Measurements from ENCODE around the gene LSM12. TPM values are rescaled to one million over a fixed set of nuclear protein-coding genes. Genes with fewer than 3 reads are reported as not detected.

LSM12 gene
- total and polyA plus RNA-seq, 7 donors: 39.6 to 65.9 (median 47.9) TPM

DNA sequence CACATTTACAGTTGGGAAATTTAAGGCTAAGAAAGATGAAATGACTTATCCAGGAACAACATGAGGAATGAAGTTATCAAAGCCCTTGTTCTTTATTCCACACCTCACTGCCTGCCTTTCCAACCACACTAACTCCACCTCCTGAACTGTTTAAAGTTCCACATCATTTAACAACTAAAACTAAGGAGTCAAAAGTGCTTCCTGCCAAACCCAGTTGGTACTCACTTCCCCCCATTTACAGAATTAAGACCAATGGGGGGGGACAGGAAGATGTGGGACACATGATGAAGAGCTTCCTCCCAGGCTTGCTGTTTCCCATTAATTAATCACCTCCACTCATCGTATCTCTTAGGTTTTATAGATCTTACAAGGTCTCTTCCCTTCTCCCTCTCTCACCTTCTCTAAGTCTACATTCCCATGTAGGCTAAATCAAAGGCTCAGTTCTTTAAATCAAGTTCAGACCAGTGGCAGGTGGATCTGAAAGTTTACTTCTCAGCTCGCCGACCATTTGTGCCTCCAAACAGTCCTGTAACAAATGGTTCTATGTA lies 32.5 kb downstream of the LSM12 start:
- no peaks in the 10 kb centered on the region for H3K9me3 ChIP-seq
- WGBS, 3 donors: 66 to 73% (median 69%) methylated on average over 3 of the region's 3 CpGs
- H3K4me1 ChIP-seq: peaks cover 35% of the 10 kb centered on the region
- no peak overlapping the region for H3K27ac ChIP-seq
- no peak overlapping the region for H3K4me3 ChIP-seq
- DNase-seq (no peak), ATAC-seq (no peak)
- peaks cover 10 to 53% of the 10 kb centered on the region in 2 donors for H3K36me3 ChIP-seq (ENCODE audit: insufficient read depth in 1 of 2, low read depth in 1 of 2)
- H3K27me3 ChIP-seq (ENCODE audit: insufficient read depth in 3 of 3, low read length in 2 of 3): no peaks in the 10 kb centered on the region
- intact Hi-C loops (cut with DNase I): no loop called here
- TF ChIP-seq, protein P1, sequence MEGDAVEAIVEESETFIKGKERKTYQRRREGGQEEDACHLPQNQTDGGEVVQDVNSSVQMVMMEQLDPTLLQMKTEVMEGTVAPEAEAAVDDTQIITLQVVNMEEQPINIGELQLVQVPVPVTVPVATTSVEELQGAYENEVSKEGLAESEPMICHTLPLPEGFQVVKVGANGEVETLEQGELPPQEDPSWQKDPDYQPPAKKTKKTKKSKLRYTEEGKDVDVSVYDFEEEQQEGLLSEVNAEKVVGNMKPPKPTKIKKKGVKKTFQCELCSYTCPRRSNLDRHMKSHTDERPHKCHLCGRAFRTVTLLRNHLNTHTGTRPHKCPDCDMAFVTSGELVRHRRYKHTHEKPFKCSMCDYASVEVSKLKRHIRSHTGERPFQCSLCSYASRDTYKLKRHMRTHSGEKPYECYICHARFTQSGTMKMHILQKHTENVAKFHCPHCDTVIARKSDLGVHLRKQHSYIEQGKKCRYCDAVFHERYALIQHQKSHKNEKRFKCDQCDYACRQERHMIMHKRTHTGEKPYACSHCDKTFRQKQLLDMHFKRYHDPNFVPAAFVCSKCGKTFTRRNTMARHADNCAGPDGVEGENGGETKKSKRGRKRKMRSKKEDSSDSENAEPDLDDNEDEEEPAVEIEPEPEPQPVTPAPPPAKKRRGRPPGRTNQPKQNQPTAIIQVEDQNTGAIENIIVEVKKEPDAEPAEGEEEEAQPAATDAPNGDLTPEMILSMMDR (IDR thresholded peaks at IDR 0.05): no peak

DNA sequence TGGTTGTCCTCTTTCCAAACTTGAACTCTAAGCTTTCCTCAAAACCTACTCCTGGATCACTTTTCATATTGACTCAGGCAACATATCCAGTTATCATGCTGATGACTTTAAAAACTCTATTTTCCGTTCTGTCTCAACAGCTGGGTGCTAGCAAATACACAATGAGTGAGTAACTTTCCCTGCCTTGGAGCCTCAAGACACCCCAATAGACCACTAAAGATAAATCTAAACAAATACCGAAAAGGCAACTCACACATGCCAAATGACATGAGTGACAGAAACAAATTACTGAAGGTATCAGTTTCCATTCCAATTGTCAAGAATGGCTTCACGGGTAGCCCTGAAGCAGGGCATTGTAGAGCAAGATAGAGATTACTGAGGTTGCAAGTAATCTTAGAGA lies 36.0 kb downstream of the LSM12 start:
- H3K36me3 ChIP-seq (ENCODE audit: insufficient read depth in 1 of 2, low read depth in 1 of 2): peaks cover 6 to 37% of the 10 kb centered on the region in 2 donors

DNA sequence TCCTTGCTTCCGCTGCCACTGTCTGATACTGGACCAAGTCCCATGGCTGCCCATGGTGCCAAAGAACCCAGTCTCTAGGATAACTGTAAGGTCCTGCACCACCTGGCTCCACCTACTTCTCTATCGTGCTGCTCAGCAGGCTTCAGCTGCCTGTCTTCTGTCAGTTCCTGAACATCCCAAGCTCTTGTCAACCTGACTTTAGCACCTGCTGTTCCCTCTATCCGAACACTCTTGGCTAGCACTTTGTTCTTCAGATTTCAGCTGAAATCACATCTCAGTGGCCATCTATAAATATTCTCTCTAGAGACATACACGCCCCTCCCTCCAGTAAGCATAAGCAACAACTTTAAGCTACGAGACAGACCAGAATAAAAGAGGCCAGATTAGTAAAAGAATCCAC lies 36.7 kb downstream of the LSM12 start:
- no peaks in the 10 kb centered on the region for H3K27me3 ChIP-seq (ENCODE audit: insufficient read depth in 3 of 3, low read length in 2 of 3)
- ATAC-seq (peak; percentile 28 to 72 (median 47)), DNase-seq (no peak)
- peaks cover 6 to 43% of the 10 kb centered on the region in 2 donors for H3K36me3 ChIP-seq (ENCODE audit: insufficient read depth in 1 of 2, low read depth in 1 of 2)
- H3K9me3 ChIP-seq: no peaks in the 10 kb centered on the region
- H3K27ac ChIP-seq: peak overlapping the region; percentile 36
- 28 to 42% (median 30%) methylated on average over 5 of the region's 5 CpGs for WGBS, 3 donors
- peaks cover 16% of the 10 kb centered on the region for H3K4me1 ChIP-seq
- TF ChIP-seq, protein P1 (IDR thresholded peaks at IDR 0.05): no peak
- intact Hi-C loops (cut with DNase I): no loop called here
- no peak overlapping the region for H3K4me3 ChIP-seq

More for the DNA sequence above, 36.0 kb downstream of the LSM12 start:
- TF ChIP-seq, protein P1 (IDR thresholded peaks at IDR 0.05): no peak
- Histone ChIP-seq H3K27ac (peak overlapping the region; percentile 36), H3K9me3 (no peaks in the 10 kb centered on the region), H3K27me3 (ENCODE audit: insufficient read depth in 3 of 3, low read length in 2 of 3) (no peaks in the 10 kb centered on the region), H3K4me1 (peaks cover 16% of the 10 kb centered on the region), H3K4me3 (no peak overlapping the region)
- intact Hi-C loops (cut with DNase I): no loop called here
- WGBS, 3 donors: 30 to 58% (median 35%) methylated on average over 3 of the region's 3 CpGs
- ATAC-seq: peak in 1 of 4 donors; percentile 24
- DNase-seq: no peak

DNA sequence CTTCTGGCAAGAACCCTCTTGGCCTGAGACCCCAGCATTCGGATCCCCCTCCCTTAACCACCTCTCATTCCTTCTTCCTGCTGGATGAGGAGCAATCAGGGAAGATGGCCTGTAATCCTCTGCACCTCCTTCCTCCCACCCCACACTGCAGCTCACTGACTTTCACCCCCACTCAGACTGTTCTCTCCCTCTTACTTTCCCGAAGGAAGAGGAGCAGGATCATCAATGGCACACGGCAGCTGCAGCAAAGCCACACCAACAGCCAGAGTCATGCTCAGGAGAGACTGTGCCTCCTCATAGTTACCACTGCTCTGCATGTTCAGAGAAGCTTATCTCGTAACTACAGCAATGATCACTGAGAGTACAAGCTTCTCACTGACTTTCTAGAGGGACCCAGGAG lies 41.6 kb downstream of the LSM12 start:
- ATAC-seq (no peak), DNase-seq (no peak)
- H3K4me3 ChIP-seq: no peak overlapping the region
- intact Hi-C loops (cut with DNase I): no loop called here
- 72 to 78% (median 73%) methylated on average over 4 of the region's 4 CpGs for WGBS, 3 donors
- H3K27me3 ChIP-seq (ENCODE audit: insufficient read depth in 3 of 3, low read length in 2 of 3): no peaks in the 10 kb centered on the region
- no peak overlapping the region for H3K27ac ChIP-seq
- peaks cover 2% of the 10 kb centered on the region for H3K4me1 ChIP-seq
- TF ChIP-seq, protein P1 (IDR thresholded peaks at IDR 0.05): no peak
- no peaks in the 10 kb centered on the region for H3K9me3 ChIP-seq
- H3K36me3 ChIP-seq (ENCODE audit: insufficient read depth in 1 of 2, low read depth in 1 of 2): peaks cover 0 to 30% of the 10 kb centered on the region in 2 donors

DNA sequence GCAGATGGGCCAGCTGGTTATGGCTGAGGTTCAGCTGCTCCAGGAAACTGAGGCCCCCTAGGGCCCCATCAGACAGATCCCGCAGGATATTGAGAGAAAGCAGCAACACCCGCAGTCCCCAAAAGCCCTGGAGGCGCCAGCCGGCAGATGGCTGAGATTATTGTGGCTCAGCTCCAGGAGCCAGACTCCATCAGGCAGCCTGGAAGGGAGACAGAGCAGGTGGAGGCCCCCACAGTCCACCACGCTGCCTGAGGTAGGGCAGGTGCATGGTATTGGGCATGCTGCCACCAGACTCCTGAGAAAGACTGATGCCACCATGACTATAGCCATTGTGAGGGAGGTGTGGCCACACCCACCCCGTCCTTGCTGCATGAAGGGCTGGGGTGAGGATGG lies 42.2 kb downstream of the LSM12 start:
- Histone ChIP-seq H3K4me1 (no peaks in the 10 kb centered on the region), H3K9me3 (no peaks in the 10 kb centered on the region), H3K36me3 (ENCODE audit: insufficient read depth in 1 of 2, low read depth in 1 of 2) (peaks cover 0 to 30% of the 10 kb centered on the region in 2 donors), H3K27ac (no peak overlapping the region), H3K4me3 (no peak overlapping the region), H3K27me3 (ENCODE audit: insufficient read depth in 3 of 3, low read length in 2 of 3) (no peaks in the 10 kb centered on the region)
- ATAC-seq: no peak
- TF ChIP-seq, protein P1 (IDR thresholded peaks at IDR 0.05): no peak
- WGBS, 3 donors: 38 to 42% (median 38%) methylated on average over 6 of the region's 6 CpGs
- peak in 1 of 2 donors; percentile 26 for DNase-seq
- intact Hi-C loops (cut with DNase I): no loop called here

Measured in psoas muscle (tissue), 8 donors.